Fibroblast of pulmonary artery (primary cell): ENCODE results near the gene ATF4.

Experiments used
- DNase-seq: peaks from one replicate; pipeline ENCODE4 v3.0.0-alpha.2; 2010; ENCODE audit warnings: low read depth
- H3K4me3 ChIP-seq: replicated peaks from 2 replicates; pipeline ENCODE4 v1.5.1; 2011; ENCODE audit warnings: low read depth, mild to moderate bottlenecking, control low read depth, low read length, moderate library complexity
- TF ChIP-seq, protein P1 (sequence below): IDR thresholded peaks from 2 replicates; pipeline ENCODE4 v1.5.1; 2011; ENCODE audit warnings: mild to moderate bottlenecking, control low read depth, low read length, inconsistent platforms; ENCODE audit errors: missing control alignments

Gene ATF4

DNA sequence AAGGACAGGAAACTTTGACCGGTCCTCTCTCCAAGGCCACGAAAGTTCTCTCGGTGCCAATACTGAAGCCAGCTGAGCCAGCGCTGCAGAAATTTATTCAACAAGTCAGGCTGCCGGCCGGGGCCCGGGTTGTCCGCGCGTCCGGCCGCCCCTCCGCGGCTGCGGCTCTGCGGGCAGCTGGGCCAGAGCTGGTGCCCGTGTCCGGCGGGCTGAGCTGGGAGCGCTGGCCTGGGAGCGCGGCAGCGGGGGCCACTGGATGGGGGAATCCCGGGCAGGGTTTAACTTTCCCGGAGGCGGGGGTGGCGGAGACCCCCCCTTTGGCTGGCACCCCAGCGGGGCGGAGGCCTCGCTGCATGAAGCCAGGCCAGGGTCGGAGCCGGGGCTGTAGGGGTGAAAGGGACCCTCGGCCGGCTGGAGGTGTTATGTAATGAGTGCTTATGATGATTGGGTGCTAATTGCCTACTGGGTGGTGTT, 37.9 kb downstream of the ATF4 start:
- DNase-seq, result no peak
- no peak overlapping the region for H3K4me3 ChIP-seq
- TF ChIP-seq, protein P1, sequence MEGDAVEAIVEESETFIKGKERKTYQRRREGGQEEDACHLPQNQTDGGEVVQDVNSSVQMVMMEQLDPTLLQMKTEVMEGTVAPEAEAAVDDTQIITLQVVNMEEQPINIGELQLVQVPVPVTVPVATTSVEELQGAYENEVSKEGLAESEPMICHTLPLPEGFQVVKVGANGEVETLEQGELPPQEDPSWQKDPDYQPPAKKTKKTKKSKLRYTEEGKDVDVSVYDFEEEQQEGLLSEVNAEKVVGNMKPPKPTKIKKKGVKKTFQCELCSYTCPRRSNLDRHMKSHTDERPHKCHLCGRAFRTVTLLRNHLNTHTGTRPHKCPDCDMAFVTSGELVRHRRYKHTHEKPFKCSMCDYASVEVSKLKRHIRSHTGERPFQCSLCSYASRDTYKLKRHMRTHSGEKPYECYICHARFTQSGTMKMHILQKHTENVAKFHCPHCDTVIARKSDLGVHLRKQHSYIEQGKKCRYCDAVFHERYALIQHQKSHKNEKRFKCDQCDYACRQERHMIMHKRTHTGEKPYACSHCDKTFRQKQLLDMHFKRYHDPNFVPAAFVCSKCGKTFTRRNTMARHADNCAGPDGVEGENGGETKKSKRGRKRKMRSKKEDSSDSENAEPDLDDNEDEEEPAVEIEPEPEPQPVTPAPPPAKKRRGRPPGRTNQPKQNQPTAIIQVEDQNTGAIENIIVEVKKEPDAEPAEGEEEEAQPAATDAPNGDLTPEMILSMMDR, result no peak

DNA sequence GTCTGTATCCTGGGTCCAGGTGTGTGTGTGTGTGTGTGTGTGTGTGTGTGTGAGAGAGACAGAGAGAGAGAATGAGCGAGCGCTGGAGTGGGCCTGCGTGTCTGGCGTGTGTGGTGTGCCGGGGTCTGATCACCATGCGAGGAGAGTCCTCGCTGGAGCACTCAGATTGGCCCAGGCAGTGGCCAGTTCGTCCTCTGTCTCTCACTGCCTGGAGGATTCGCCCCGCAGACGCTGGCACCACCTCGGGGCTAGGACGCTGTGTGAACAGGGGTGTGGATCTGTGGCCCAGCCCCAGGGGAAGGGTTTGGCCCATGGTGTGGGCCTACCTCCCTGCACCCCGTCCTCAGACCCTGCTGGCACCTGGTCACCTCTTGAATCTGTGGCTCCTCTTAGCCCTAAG, 38.6 kb downstream of the ATF4 start:
- TF ChIP-seq, protein P1, result no peak
- no peak for DNase-seq
- H3K4me3 ChIP-seq, result no peak overlapping the region

DNA sequence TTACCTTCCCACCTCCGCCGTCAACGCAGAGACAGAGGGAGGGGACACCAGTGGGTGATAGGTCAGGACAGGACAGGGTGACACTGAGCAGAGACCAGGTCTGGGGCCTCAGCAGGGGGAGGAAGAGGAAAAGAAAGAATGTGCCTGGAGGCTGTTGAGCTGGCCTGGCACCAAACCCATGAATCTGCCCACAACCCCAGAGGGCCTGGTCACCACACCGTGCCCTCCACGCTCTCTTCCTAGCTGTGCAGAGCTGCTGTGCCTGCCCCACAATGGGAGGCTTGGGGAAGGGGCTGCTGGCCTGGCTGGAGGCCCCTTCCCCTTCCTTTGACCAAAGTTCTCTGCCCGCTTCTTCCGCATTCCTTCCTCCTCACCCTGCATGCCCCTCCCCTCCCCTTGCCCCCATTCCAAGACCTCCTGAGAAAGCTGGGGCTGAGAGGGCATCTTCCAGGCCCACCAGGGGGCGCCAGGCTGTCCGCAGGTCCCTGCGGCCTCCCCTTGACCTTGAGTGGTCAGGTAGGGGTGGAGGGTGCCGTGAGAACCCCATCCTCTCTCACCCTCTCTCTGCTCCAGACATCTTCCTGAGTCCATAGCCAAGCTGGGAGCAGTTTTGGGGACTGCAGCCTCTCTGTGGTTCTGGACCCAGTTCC, 39.2 kb downstream of the ATF4 start:
- no peak overlapping the region for H3K4me3 ChIP-seq
- DNase-seq, result no peak
- TF ChIP-seq, protein P1, result peak; percentile 45

DNA sequence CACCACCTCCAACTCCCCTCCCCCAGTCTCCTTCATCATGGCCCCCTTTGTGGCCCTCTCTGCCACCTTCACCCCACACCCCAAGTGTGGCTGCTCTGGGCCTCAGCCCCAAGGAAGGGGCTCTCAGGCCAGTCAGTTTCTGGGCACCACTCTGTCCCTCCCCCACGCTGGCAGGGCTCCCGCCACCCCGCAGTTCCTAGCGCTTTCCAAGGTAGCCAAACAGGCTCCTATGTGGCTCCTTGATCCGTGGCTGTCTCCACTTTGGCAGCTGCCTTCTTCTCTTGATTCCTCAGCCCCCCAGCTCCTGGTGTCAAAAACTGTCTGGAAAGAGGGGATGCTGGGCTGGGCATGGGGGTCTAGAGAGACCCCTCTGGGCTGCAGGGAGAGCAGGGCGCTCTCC, 39.8 kb downstream of the ATF4 start:
- H3K4me3 ChIP-seq, result no peak overlapping the region
- DNase-seq, result no peak
- TF ChIP-seq, protein P1, result no peak

DNA sequence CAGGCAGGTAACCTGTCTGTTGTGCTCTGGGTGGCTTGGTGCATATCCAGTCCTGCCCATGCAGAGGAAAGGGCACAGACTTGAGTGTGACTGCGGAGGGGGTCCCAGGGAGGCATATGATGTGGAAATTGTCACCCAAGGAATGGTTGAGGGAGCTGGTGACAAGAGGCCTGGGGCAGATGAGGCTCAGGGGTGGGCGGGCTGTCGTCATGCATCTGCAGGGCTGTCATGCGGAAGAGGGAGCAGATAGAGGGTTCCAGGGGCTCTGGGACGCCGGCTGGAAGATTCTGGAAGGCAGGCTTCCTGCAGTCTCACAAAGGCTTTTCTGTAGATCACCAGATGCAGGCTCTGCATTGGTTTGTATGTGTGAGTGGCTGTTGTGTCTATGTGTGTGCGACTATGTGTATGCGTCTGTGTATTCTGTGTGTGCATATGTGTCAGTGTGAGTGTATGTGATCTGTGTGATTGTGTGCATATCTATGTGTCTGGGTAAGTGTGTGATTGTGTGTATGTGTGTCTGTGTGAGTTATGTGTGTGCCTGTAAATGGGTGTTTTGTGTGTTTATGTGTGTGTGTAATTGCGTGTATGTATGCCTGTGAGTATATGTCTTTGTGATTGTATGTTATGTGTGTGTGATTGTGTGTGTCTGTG, 42.6 kb downstream of the ATF4 start:
- no peak for DNase-seq
- TF ChIP-seq, protein P1, result no peak
- no peak overlapping the region for H3K4me3 ChIP-seq

DNA sequence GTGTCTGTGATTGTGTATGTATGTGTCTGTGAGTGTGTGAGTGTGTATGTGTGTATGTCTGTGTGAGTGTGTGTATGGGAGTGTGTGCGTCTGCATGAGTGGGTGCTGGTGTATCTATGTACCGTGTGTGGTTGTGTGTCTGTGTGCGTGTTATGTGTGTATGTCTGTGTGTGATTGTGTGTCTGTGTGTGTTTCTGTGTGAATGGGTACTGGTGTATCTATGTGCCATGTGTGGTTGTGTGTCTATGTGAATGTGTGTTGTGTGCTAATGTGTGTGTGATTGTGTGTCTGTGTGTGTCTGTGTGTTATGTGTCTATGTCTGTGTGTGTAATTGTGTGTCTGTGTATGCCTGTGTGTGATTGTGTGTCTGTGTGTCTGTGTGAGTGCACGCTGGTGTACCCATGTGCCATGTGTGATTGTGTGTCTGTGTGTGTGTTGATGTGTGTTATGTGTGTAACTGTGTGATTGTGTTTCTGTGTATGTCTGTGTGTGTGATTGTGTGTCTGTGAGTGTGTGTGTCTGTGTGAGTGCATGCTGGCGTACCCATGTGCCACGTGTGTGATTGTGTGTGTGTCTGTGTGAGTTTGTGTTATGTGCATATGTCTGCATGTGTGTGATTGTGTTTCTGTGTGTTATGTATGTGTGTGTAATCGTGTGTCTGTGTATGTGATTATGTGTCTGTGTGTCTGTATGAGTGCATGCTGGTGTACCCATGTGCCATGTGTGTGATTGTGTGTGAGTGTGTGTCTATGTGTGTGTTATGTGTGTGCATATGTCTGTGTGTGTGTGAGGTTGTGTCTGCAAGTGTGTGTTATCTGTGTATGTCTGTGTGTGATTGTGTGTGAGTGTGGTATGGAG, 43.4 kb downstream of the ATF4 start:
- H3K4me3 ChIP-seq, result no peak overlapping the region
- DNase-seq, result no peak
- TF ChIP-seq, protein P1, result no peak
